ENCODE results near the gene ARHGEF3.
"Not testable (repeated sequence)": the region's sequence is repeated elsewhere in the genome, so short reads cannot be mapped to it uniquely, and the experiment has no call there.

ARHGEF3 gene

GRCh38 chr3:56772952-56773938 is 28.5 kb downstream of the ARHGEF3 start:
- no peak for DNase-seq (ENCODE audit: low spot score)

GRCh38 chr3:56771376-56771775 is 30.4 kb downstream of the ARHGEF3 start:
- DNase-seq (ENCODE audit: low spot score): no peak

- DNase-seq (ENCODE audit: low spot score): no peak
These were observed 32.5 kb downstream of the ARHGEF3 start for GRCh38 chr3:56769116-56769707.

GRCh38 chr3:56764904-56765547 is 36.7 kb downstream of the ARHGEF3 start:
- DNase-seq (ENCODE audit: low spot score): no peak

- DNase-seq (ENCODE audit: low spot score): no peak
These were observed 37.6 kb downstream of the ARHGEF3 start for GRCh38 chr3:56764184-56764583.

- no peak for DNase-seq (ENCODE audit: low spot score)
These were observed 38.5 kb downstream of the ARHGEF3 start for GRCh38 chr3:56763233-56763632.

- DNase-seq (ENCODE audit: low spot score): no peak
These were observed 39.0 kb downstream of the ARHGEF3 start for GRCh38 chr3:56762718-56763117.

GRCh38 chr3:56761887-56762651 is 39.7 kb downstream of the ARHGEF3 start:
- no peak for DNase-seq (ENCODE audit: low spot score)

GRCh38 chr3:56761023-56761422 is 40.7 kb downstream of the ARHGEF3 start:
- DNase-seq (ENCODE audit: low spot score): no peak

- DNase-seq (ENCODE audit: low spot score): no peak
These were observed 42.2 kb downstream of the ARHGEF3 start for GRCh38 chr3:56759532-56759931.

- DNase-seq (ENCODE audit: low spot score): peak; percentile 15
These were observed 43.2 kb downstream of the ARHGEF3 start for GRCh38 chr3:56758539-56758981.

- not testable (repeated sequence) for DNase-seq (ENCODE audit: low spot score)
These were observed 43.7 kb downstream of the ARHGEF3 start for GRCh38 chr3:56758042-56758441.

- no peak for DNase-seq (ENCODE audit: low spot score)
These were observed 46.9 kb downstream of the ARHGEF3 start for GRCh38 chr3:56754741-56755417.

GRCh38 chr3:56753206-56753820 is 48.4 kb downstream of the ARHGEF3 start:
- no peak for DNase-seq (ENCODE audit: low spot score)

GRCh38 chr3:56751056-56751707 is 50.6 kb downstream of the ARHGEF3 start:
- DNase-seq (ENCODE audit: low spot score): no peak

GRCh38 chr3:56748663-56749231 is 53.0 kb downstream of the ARHGEF3 start:
- no peak for DNase-seq (ENCODE audit: low spot score)

GRCh38 chr3:56747150-56747549 is 54.6 kb downstream of the ARHGEF3 start:
- peak; percentile 59 for DNase-seq (ENCODE audit: low spot score)

GRCh38 chr3:56744016-56744415 is 57.7 kb downstream of the ARHGEF3 start:
- DNase-seq (ENCODE audit: low spot score): no peak

- DNase-seq (ENCODE audit: low spot score): no peak
These were observed 58.9 kb downstream of the ARHGEF3 start for GRCh38 chr3:56742887-56743286.

- DNase-seq (ENCODE audit: low spot score): no peak
These were observed 62.7 kb downstream of the ARHGEF3 start for GRCh38 chr3:56739036-56739435.

Data from SK-N-DZ (cell line).